Measurements from ENCODE around the gene NKX6-1.

- TF ChIP-seq CTCF (IDR thresholded peaks at IDR 0.05) (peak in 3 of 4 experiments; percentile 31 to 52 (median 38)), POLR2A (IDR thresholded peaks at IDR 0.05) (no peak)
These were observed 4.7 kb upstream of the NKX6-1 start for GRCh38 chr4:84503495-84504437.
